ENCODE results near the gene PPP1R17.
A peak's percentile ranks its signal among the peaks of the same experiment; 100 is the strongest.

The PPP1R17 gene

DNA sequence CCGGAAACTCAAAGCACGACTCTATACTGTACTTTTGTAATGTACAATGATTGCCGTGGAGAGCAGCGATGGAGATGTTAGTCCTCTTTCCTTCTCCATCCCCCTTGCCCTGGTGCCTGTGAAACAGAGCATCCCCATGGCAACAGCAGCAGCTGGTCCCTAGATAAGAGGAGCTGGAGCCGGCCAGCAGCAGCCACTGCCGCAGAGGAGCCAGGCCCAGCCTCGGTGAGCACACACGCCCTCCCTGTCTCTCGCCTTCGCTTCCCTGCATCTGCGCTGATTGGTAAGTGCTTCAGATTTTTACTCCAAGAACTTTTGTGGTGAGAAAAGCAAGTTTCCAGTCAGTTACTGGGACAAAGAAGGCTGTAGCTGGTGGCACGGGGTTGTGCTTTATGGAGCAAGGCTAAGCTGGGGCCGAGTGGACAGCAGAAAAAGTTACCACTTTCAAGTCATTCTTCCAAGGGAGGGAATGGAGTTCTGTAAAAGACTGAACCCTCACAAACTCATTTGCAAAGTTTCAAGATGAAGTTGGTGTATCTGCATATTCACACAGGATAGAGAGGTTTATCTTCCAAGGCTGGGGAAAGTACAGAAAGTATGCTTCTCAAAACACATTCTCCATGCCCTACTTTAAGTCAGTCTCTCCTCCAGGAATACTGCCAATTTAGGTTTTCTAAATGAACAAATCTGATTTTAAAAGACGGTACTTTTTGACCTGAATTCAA lies at the start of gene PPP1R17:
PPP1R17 (plus strand) TSS at position 192 of the 725 bp plus-strand sequence. CDS start 5,227 bp downstream, outside the sequence.
- TF ChIP-seq, protein P1, sequence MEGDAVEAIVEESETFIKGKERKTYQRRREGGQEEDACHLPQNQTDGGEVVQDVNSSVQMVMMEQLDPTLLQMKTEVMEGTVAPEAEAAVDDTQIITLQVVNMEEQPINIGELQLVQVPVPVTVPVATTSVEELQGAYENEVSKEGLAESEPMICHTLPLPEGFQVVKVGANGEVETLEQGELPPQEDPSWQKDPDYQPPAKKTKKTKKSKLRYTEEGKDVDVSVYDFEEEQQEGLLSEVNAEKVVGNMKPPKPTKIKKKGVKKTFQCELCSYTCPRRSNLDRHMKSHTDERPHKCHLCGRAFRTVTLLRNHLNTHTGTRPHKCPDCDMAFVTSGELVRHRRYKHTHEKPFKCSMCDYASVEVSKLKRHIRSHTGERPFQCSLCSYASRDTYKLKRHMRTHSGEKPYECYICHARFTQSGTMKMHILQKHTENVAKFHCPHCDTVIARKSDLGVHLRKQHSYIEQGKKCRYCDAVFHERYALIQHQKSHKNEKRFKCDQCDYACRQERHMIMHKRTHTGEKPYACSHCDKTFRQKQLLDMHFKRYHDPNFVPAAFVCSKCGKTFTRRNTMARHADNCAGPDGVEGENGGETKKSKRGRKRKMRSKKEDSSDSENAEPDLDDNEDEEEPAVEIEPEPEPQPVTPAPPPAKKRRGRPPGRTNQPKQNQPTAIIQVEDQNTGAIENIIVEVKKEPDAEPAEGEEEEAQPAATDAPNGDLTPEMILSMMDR (conservative IDR thresholded peaks at IDR 0.05; ENCODE audit: low read depth): no peak
- ChIA-PET CTCF (interaction anchor here (0.6 kb wide), 1 partner anchor 553 kb away, joined by 7 read pairs; no protein-coding TSS in a partner anchor), POLR2A (ENCODE audit: low non-redundant PET) (no interaction called here)
- no peak within 1 kb of the TSS for H3K27ac ChIP-seq
- no peak for DNase-seq (ENCODE audit: low spot score)

DNA sequence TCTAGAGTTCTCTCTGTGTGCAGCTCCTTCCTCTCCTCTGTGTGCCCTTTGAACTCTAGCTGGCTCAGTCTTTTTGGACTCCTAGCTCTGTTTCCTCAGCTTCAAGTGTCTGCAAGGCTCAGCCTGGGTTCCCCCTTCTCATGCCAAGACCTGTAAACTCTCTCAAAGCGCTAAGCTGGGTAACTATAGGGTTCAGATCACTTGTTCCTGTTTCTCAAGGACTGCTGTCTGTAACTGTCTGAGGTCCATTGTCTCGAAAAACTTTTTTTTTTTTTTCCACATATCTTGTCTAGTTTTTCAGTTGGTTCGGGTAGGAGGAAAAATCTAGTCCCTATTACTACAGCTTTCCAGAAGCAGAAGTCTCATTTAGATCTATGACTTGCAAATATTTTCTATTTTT lies 46.6 kb upstream of the PPP1R17 start:
- TF ChIP-seq, protein P1 (conservative IDR thresholded peaks at IDR 0.05; ENCODE audit: low read depth): no peak
- no peak overlapping the region for H3K27ac ChIP-seq
- ChIA-PET CTCF (interaction anchor here (1.6 kb wide), 1 partner anchor 197 kb away, joined by 3 read pairs; no protein-coding TSS in a partner anchor), POLR2A (ENCODE audit: low non-redundant PET) (no interaction called here)
- no peak for DNase-seq (ENCODE audit: low spot score)

DNA sequence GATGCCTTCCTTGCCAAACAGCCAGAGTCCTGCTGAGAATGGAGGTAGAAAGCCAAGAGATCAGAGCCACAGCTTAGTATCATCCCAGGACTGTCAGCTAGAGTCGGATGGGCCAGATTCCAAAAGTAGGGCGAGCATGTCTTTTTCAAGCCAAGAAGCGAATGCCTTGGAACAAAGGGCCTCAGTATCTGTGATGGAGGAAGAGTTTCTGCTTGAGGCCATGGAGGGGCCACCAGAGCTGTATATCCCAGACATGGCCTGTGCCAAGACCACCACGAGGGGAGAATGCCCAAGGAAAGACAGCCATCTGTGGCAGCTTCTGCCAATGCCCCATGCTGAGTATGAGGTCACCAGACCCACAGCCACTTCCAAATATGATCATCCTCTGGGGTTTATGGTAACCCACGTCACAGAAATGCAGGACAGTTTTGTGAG lies 44.3 kb upstream of the PPP1R17 start:
- no peak overlapping the region for H3K27ac ChIP-seq
- TF ChIP-seq, protein P1 (conservative IDR thresholded peaks at IDR 0.05; ENCODE audit: low read depth): no peak
- DNase-seq (ENCODE audit: low spot score): no peak
- ChIA-PET POLR2A (ENCODE audit: low non-redundant PET) (no interaction called here), CTCF (interaction anchor here (0.5 kb wide), 1 partner anchor 121 kb away, joined by 7 read pairs; no protein-coding TSS in a partner anchor)

DNA sequence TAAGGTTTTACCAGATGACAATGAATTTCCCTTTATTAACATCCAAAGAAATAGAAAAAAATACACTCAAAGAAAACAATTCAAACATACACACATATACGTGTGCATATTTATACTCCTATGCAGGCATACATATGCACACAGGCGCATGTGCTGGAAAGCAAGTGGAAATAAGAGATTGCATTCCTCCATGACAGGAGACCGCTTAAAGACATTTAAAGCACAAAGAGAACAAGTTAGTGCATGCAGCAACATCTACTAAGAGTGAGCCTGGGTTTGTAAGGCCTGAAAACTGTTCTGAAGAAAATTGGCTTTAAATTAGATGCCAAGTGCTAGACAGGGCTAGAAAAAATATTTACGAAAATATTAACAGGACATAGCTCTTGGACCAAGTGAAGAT lies 40.1 kb upstream of the PPP1R17 start:
- ChIA-PET POLR2A (ENCODE audit: low non-redundant PET) (no interaction called here), CTCF (no interaction called here)

DNA sequence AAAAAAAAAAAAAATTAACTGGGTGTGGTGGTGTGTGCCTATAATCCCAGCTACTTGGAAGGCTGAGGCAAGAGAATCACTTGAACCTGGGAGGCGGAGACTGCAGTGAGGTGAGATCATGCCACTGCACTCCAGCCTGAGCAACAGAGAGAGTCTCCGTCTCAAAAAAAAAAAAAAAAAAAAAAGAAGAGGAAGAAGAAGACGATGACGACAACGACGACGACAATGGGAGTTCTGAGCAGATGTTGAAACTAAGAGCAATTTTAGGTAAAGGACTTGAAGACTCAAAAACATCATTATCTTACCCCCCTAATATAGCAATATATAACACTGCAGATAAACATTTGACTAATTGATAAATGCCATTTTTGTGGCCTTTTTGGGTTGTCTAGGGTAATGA lies 39.5 kb upstream of the PPP1R17 start:
- no peak for DNase-seq (ENCODE audit: low spot score)
- TF ChIP-seq, protein P1 (conservative IDR thresholded peaks at IDR 0.05; ENCODE audit: low read depth): no peak
- CTCF ChIA-PET: interaction anchor here (0.7 kb wide), 1 partner anchor 83 kb away, joined by 4 read pairs; no protein-coding TSS in a partner anchor
- POLR2A ChIA-PET (ENCODE audit: low non-redundant PET): no interaction called here
- no peak overlapping the region for H3K27ac ChIP-seq

More for the DNA sequence above, 40.1 kb upstream of the PPP1R17 start:
- no peak overlapping the region for H3K27ac ChIP-seq
- TF ChIP-seq, protein P1 (conservative IDR thresholded peaks at IDR 0.05; ENCODE audit: low read depth): no peak
- no peak for DNase-seq (ENCODE audit: low spot score)

DNA sequence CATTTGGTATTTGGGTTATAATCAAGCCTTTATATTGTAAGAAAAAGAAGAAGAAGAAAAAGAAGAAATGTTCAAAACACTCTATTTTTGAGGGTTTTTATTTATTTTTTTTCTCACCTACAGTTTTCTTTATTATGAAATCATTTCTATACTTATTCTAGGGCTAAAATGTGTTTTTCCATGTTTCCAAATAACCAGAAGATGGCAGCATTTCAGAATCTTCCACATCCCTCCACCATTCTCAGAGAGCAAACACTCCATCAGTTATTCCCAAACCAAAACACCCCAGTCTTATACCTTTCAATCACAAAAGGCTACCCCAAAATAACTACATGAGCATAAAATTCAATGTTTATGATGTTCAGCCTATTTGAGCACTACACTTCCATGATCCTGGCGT lies 38.7 kb upstream of the PPP1R17 start:
- no peak overlapping the region for H3K27ac ChIP-seq
- ChIA-PET CTCF (no interaction called here), POLR2A (ENCODE audit: low non-redundant PET) (no interaction called here)
- DNase-seq (ENCODE audit: low spot score): peak; percentile 15
- TF ChIP-seq, protein P1 (conservative IDR thresholded peaks at IDR 0.05; ENCODE audit: low read depth): 0 out of 2 replicates have a peak, but pooled peaks have one; percentile 13

All from RWPE1 (cell line).